HEK293 (cell line): ENCODE measurements around the gene CAB39L.

Experiments used
- CTCF ChIA-PET: fragments of 350-600 bp; formaldehyde crosslinking; extraction: SDS; loops from one replicate; lab custom pipeline; 2021; ENCODE audit warnings: antibody characterized with exemption; lab: Yijun Ruan, JAX
- POLR2A ChIA-PET: fragments of 300-600 bp; formaldehyde crosslinking; extraction: SDS; loops from one replicate; lab custom pipeline; 2020; ENCODE audit warnings: antibody characterized with exemption, inconsistent platforms; lab: Yijun Ruan, JAX
- H3K27ac ChIP-seq: fragments of 200-500 bp; sonication (Bioruptor generic); 2 replicates; pipeline ENCODE4 v1.5.1; 2014; ENCODE audit warnings: low read depth, low read length, control low read depth, inconsistent platforms; ENCODE audit errors: extremely low read depth
- H3K36me3 ChIP-seq, 2 experiments: fragments of 200-500 bp in 1 of 2; sonication (Bioruptor generic) in 1 of 2; 1 replicate in 1 of 2; 2 replicates in 1 of 2; pipeline ENCODE4 v1.5.1; 2014 to 2017; ENCODE audit warnings: inconsistent platforms in 2 of 2, low read length in 2 of 2; ENCODE audit not compliant: control insufficient read depth in 2 of 2, insufficient read depth in 1 of 2
- H3K4me1 ChIP-seq: fragments of 200-500 bp; sonication (Bioruptor generic); 2 replicates; pipeline ENCODE4 v1.5.1; 2014; ENCODE audit warnings: mild to moderate bottlenecking, low read length, inconsistent platforms; ENCODE audit not compliant: control insufficient read depth, insufficient read depth
- H3K4me3 ChIP-seq: 2 replicates; pipeline ENCODE4 v1.5.1; 2011; ENCODE audit warnings: low read depth, mild to moderate bottlenecking, control low read depth, low read length, moderate library complexity
- H3K9me3 ChIP-seq: fragments of 200-500 bp; sonication (Bioruptor generic); 2 replicates; pipeline ENCODE4 v1.5.1; 2014; ENCODE audit warnings: low read depth, low read length, inconsistent platforms; ENCODE audit not compliant: control insufficient read depth, insufficient read depth
- HOXC10 ChIP-seq: sonication (generic); formaldehyde crosslinking; IDR thresholded peaks from 2 replicates; pipeline ENCODE4 v1.8.1; 2023; ENCODE audit warnings: mild to moderate bottlenecking, missing genetic modification reagents
- INSM2 ChIP-seq: fragments of 450-650 bp; formaldehyde crosslinking; IDR thresholded peaks from 2 replicates; pipeline ENCODE4 v1.5.1; 2016; ENCODE audit warnings: missing biosample characterization, missing genetic modification characterization
- MEIS1 ChIP-seq: sonication (generic); formaldehyde crosslinking; IDR thresholded peaks from 2 replicates; pipeline ENCODE4 v1.8.1; 2022; ENCODE audit warnings: missing genetic modification reagents, mild to moderate bottlenecking, borderline replicate concordance
- MYNN ChIP-seq: fragments of 450-650 bp; formaldehyde crosslinking; IDR thresholded peaks from 2 replicates; pipeline ENCODE4 v1.5.1; 2016; ENCODE audit warnings: missing biosample characterization, missing genetic modification characterization, borderline replicate concordance
- REPIN1 ChIP-seq: fragments of 450-650 bp; formaldehyde crosslinking; IDR thresholded peaks from 2 replicates; pipeline ENCODE4 v1.5.1; 2017; ENCODE audit warnings: missing biosample characterization, missing genetic modification characterization, low read depth
- ZBTB10 ChIP-seq: fragments of 450-650 bp; formaldehyde crosslinking; IDR thresholded peaks from 2 replicates; pipeline ENCODE4 v1.5.1; 2016; ENCODE audit warnings: missing biosample characterization, missing genetic modification characterization
- ZBTB20 ChIP-seq: fragments of 450-650 bp; formaldehyde crosslinking; IDR thresholded peaks from 2 replicates; pipeline ENCODE4 v1.5.1; 2016; ENCODE audit warnings: missing biosample characterization, missing genetic modification characterization
- ZBTB26 ChIP-seq: fragments of 450-650 bp; formaldehyde crosslinking; optimal IDR thresholded peaks from 2 replicates; pipeline ENCODE3; 2016; ENCODE audit warnings: missing biosample characterization, mild to moderate bottlenecking, missing genetic modification characterization
- ZFHX2 ChIP-seq: fragments of 450-650 bp; formaldehyde crosslinking; conservative IDR thresholded peaks from 2 replicates; pipeline ENCODE4 v1.5.1; 2016; ENCODE audit warnings: missing biosample characterization, missing genetic modification characterization
- ZNF10 ChIP-seq: fragments of 450-650 bp; formaldehyde crosslinking; IDR thresholded peaks from 2 replicates; pipeline ENCODE4 v1.5.1; 2017; ENCODE audit warnings: missing biosample characterization, missing genetic modification characterization
- ZNF26 ChIP-seq: fragments of 450-650 bp; formaldehyde crosslinking; IDR thresholded peaks from 2 replicates; pipeline ENCODE4 v1.5.1; 2016; ENCODE audit warnings: missing biosample characterization, missing genetic modification characterization
- ZNF354C ChIP-seq: fragments of 450-650 bp; formaldehyde crosslinking; IDR thresholded peaks from 2 replicates; pipeline ENCODE4 v1.5.1; 2016; ENCODE audit warnings: missing biosample characterization, missing genetic modification characterization, low read depth, borderline replicate concordance
- ZNF362 ChIP-seq: fragments of 450-650 bp; formaldehyde crosslinking; IDR thresholded peaks from 2 replicates; pipeline ENCODE4 v1.5.1; 2016; ENCODE audit warnings: missing biosample characterization, missing genetic modification characterization
- ZNF433 ChIP-seq: fragments of 450-650 bp; formaldehyde crosslinking; IDR thresholded peaks from 2 replicates; pipeline ENCODE4 v1.5.1; 2016; ENCODE audit warnings: missing biosample characterization, missing genetic modification characterization, low read depth
- ZNF510 ChIP-seq: fragments of 450-650 bp; formaldehyde crosslinking; IDR thresholded peaks from 2 replicates; pipeline ENCODE4 v1.5.1; 2018; ENCODE audit warnings: mild to moderate bottlenecking, missing genetic modification characterization, missing biosample characterization; ENCODE audit not compliant: insufficient replicate concordance
- ZNF514 ChIP-seq: fragments of 450-650 bp; formaldehyde crosslinking; IDR thresholded peaks from 2 replicates; pipeline ENCODE4 v1.5.1; 2016; ENCODE audit warnings: missing biosample characterization, missing genetic modification characterization
- ZNF560 ChIP-seq: fragments of 450-650 bp; formaldehyde crosslinking; IDR thresholded peaks from 2 replicates; pipeline ENCODE4 v1.5.1; 2017; ENCODE audit warnings: missing biosample characterization, missing genetic modification characterization, borderline replicate concordance
- ZNF626 ChIP-seq: fragments of 450-650 bp; sonication (Bioruptor Pico); formaldehyde crosslinking; IDR thresholded peaks from 2 replicates; pipeline ENCODE4 v1.5.1; 2018; ENCODE audit warnings: missing biosample characterization, missing genetic modification characterization, inconsistent platforms
- ZNF76 ChIP-seq: fragments of 450-650 bp; formaldehyde crosslinking; IDR thresholded peaks from 2 replicates; pipeline ENCODE4; 2016; ENCODE audit warnings: low read depth, missing biosample characterization, missing genetic modification characterization, borderline replicate concordance
- ZNF791 ChIP-seq: fragments of 450-650 bp; formaldehyde crosslinking; IDR thresholded peaks from 2 replicates; pipeline ENCODE4 v1.5.1; 2016; ENCODE audit warnings: missing biosample characterization, missing genetic modification characterization
- ZSCAN4 ChIP-seq: fragments of 450-650 bp; formaldehyde crosslinking; IDR thresholded peaks from 2 replicates; pipeline ENCODE4 v1.5.1; 2017; ENCODE audit warnings: missing biosample characterization, missing genetic modification characterization

Gene CAB39L

GRCh38 chr13:49348751-49349150 lies 95.1 kb downstream of the CAB39L start:
- CTCF ChIA-PET, result no interaction called here
- Histone ChIP-seq H3K4me3 (no peak overlapping the region), H3K9me3 (no peaks in the 10 kb centered on the region), H3K4me1 (no peaks in the 10 kb centered on the region), H3K27ac (no peak overlapping the region), H3K36me3 (no peaks in the 10 kb centered on the region)
- POLR2A ChIA-PET, result no interaction called here
- TF ChIP-seq INSM2 (tag by site-specific recombination) (no peak), ZFHX2 (tag by site-specific recombination) (peak; percentile 43; the same call in 1 of the 2 replicates)

- no peaks in the 10 kb centered on the region for H3K4me1 ChIP-seq
- no peaks in the 10 kb centered on the region for H3K9me3 ChIP-seq
- H3K4me3 ChIP-seq, result no peak overlapping the region
- ChIA-PET CTCF (no interaction called here), POLR2A (no interaction called here)
- TF ChIP-seq ZNF514 (tag by site-specific recombination) (no peak), ZNF560 (tag by site-specific recombination) (no peak), ZNF26 (no peak), ZNF10 (tag by site-specific recombination) (no peak), ZNF791 (tag by site-specific recombination) (no peak), ZBTB20 (no peak), ZBTB26 (tag by site-specific recombination) (no peak), ZNF626 (no peak), ZSCAN4 (tag by site-specific recombination) (no peak), ZBTB10 (tag by site-specific recombination) (no peak), HOXC10 (CRISPR knock-in tag) (no peak), ZNF354C (tag by site-specific recombination) (no peak), ZNF433 (tag by site-specific recombination) (no peak), MEIS1 (CRISPR knock-in tag) (no peak), REPIN1 (no peak), ZNF76 (no peak), ZNF510 (tag by site-specific recombination) (no peak), ZNF362 (tag by site-specific recombination) (no peak), MYNN (tag by site-specific recombination) (no peak), INSM2 (tag by site-specific recombination) (no peak)
- H3K36me3 ChIP-seq, result no peaks in the 10 kb centered on the region
- H3K27ac ChIP-seq, result no peak overlapping the region
These were observed 96.0 kb downstream of the CAB39L start for GRCh38 chr13:49347650-49348385.
